ENCODE data around the gene EFNA3. TPM values are rescaled to one million over a fixed set of nuclear protein-coding genes. Genes with fewer than 3 reads are reported as not detected.

Gene EFNA3
- total and polyA plus RNA-seq, 2 experiments from 2014 or later = 5.5 to 13.1 TPM

DNA sequence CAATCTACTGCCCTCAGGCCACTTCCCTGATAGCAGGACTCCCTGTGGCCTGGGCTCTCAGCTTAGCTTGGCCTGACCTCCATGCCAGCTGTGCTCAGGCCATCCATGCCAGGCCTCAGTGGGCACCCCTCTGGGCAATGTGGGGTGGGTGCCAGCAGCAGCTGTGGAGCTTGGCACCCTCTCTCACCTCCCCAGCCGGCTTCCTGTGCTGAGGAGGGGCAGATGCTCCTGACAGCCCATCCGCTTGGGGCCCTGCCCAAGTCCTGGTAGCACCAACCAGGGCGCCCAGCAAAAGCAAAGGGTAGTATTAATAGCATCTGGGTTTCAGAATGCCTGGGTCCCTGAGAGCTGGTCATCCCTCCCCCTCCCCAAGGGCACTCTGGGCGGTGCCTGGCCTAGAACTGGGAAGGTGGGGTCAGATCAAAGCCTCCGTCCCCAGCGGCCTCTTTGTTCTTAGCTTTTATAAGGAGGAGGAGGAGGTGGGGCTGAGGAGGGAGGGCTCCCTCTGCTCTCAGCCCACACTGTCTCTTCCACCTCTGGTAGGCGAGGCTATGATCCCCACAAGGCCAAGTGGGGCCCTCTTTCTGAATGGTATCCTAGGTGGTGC lies 9.0 kb upstream of the EFNA3 start:
- Histone ChIP-seq H3K79me2 (peaks cover 21% of the 10 kb centered on the region), H3K4me2 (peak overlapping the region; percentile 84), H3K27me3 (peaks cover 7% of the 10 kb centered on the region), H3K4me1 (ENCODE audit: insufficient read depth) (peaks cover 20% of the 10 kb centered on the region), H2AFZ (no peak overlapping the region), H4K20me1 (ENCODE audit: insufficient read depth, poor library complexity, severe bottlenecking) (peaks cover 3% of the 10 kb centered on the region), H3K36me3 (replicated peaks; ENCODE audit: insufficient read depth, low read depth) (no peaks in the 10 kb centered on the region), H3K4me3 (no peak overlapping the region), H3K9me3 (ENCODE audit: low read depth) (no peaks in the 10 kb centered on the region), H3K27ac (no peak overlapping the region), H3K9me2 (replicated peaks; ENCODE audit: insufficient read depth) (no peaks in the 10 kb centered on the region)
- TF ChIP-seq EZH2 (IDR thresholded peaks at IDR 0.05; ENCODE audit: borderline replicate concordance) (no peak), EZH2phosphoT487 (IDR thresholded peaks at IDR 0.05; ENCODE audit: low read depth, severe bottlenecking, unreplicated experiment) (no peak)
- TF ChIP-seq, protein P1, sequence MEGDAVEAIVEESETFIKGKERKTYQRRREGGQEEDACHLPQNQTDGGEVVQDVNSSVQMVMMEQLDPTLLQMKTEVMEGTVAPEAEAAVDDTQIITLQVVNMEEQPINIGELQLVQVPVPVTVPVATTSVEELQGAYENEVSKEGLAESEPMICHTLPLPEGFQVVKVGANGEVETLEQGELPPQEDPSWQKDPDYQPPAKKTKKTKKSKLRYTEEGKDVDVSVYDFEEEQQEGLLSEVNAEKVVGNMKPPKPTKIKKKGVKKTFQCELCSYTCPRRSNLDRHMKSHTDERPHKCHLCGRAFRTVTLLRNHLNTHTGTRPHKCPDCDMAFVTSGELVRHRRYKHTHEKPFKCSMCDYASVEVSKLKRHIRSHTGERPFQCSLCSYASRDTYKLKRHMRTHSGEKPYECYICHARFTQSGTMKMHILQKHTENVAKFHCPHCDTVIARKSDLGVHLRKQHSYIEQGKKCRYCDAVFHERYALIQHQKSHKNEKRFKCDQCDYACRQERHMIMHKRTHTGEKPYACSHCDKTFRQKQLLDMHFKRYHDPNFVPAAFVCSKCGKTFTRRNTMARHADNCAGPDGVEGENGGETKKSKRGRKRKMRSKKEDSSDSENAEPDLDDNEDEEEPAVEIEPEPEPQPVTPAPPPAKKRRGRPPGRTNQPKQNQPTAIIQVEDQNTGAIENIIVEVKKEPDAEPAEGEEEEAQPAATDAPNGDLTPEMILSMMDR (IDR thresholded peaks at IDR 0.05; ENCODE audit: poor library complexity) = no peak
- whole genome bisulfite sequencing (ENCODE audit: low lambda C conversion rate, missing lambda C conversion rate) = 51% methylated on average over 7 of the region's 7 CpGs
- peak; percentile 46 for DNase-seq (ENCODE audit: low spot score)

- 23% methylated on average over 23 of the region's 28 CpGs for WGBS (ENCODE audit: low lambda C conversion rate, missing lambda C conversion rate)
- H3K4me1 ChIP-seq (ENCODE audit: insufficient read depth) = peaks cover 20% of the 10 kb centered on the region
- H3K4me2 ChIP-seq = peak overlapping the region; percentile 84
- DNase-seq (ENCODE audit: low spot score) = peak; percentile 35
- no peaks in the 10 kb centered on the region for H3K36me3 ChIP-seq (replicated peaks; ENCODE audit: insufficient read depth, low read depth)
- no peaks in the 10 kb centered on the region for H3K9me3 ChIP-seq (ENCODE audit: low read depth)
- no peaks in the 10 kb centered on the region for H3K9me2 ChIP-seq (replicated peaks; ENCODE audit: insufficient read depth)
- TF ChIP-seq, protein P1 (IDR thresholded peaks at IDR 0.05; ENCODE audit: poor library complexity) = no peak
- no peak for TF ChIP-seq EZH2 (IDR thresholded peaks at IDR 0.05; ENCODE audit: borderline replicate concordance)
- TF ChIP-seq EZH2phosphoT487 (IDR thresholded peaks at IDR 0.05; ENCODE audit: low read depth, severe bottlenecking, unreplicated experiment) = no peak
- no peak overlapping the region for H3K4me3 ChIP-seq
- peak overlapping the region; percentile 41 for H3K27ac ChIP-seq
- peaks cover 16% of the 10 kb centered on the region for H3K79me2 ChIP-seq
- peaks cover 1% of the 10 kb centered on the region for H4K20me1 ChIP-seq (ENCODE audit: insufficient read depth, poor library complexity, severe bottlenecking)
- H3K27me3 ChIP-seq = peaks cover 7% of the 10 kb centered on the region
- no peak overlapping the region for H2AFZ ChIP-seq
Observed at GRCh38 chr1:155070158-155070621, 8.4 kb upstream of the EFNA3 start.

GRCh38 chr1:155070721-155071569 lies 7.7 kb upstream of the EFNA3 start:
- no peaks in the 10 kb centered on the region for H3K9me2 ChIP-seq (replicated peaks; ENCODE audit: insufficient read depth)
- peaks cover 20% of the 10 kb centered on the region for H3K4me1 ChIP-seq (ENCODE audit: insufficient read depth)
- H2AFZ ChIP-seq = no peak overlapping the region
- DNase-seq (ENCODE audit: low spot score) = peak; percentile 94
- no peaks in the 10 kb centered on the region for H3K9me3 ChIP-seq (ENCODE audit: low read depth)
- H3K27me3 ChIP-seq = peaks cover 7% of the 10 kb centered on the region
- H4K20me1 ChIP-seq (ENCODE audit: insufficient read depth, poor library complexity, severe bottlenecking) = no peaks in the 10 kb centered on the region
- H3K36me3 ChIP-seq (replicated peaks; ENCODE audit: insufficient read depth, low read depth) = no peaks in the 10 kb centered on the region
- peak overlapping the region; percentile 41 for H3K27ac ChIP-seq
- peaks cover 9% of the 10 kb centered on the region for H3K79me2 ChIP-seq
- peak overlapping the region; percentile 84 for H3K4me2 ChIP-seq
- no peak for TF ChIP-seq EZH2 (IDR thresholded peaks at IDR 0.05; ENCODE audit: borderline replicate concordance)
- no peak for TF ChIP-seq EZH2phosphoT487 (IDR thresholded peaks at IDR 0.05; ENCODE audit: low read depth, severe bottlenecking, unreplicated experiment)
- TF ChIP-seq, protein P1 (IDR thresholded peaks at IDR 0.05; ENCODE audit: poor library complexity) = peak; percentile 50
- WGBS (ENCODE audit: low lambda C conversion rate, missing lambda C conversion rate) = 6% methylated on average over 45 of the region's 61 CpGs
- peak overlapping the region; percentile 26 for H3K4me3 ChIP-seq
